ENCODE data around the gene PTPN6. TPM values are rescaled to one million over a fixed set of nuclear protein-coding genes. Genes with fewer than 3 reads are reported as not detected.

PTPN6 gene
- total and polyA plus RNA-seq, 9 of the 15 experiments (the other 6 are each of a cell fraction or from before 2014, with no cell fraction given) = 1.5 to 5.1 (median 3.9) TPM

GRCh38 chr12:6943722-6944380 lies 7.3 kb upstream of the PTPN6 start, which contains the start of the genes C12orf57 and RNU7-1 (continued):
- TF ChIP-seq CREB3L1 (IDR thresholded peaks at IDR 0.05; ENCODE audit: borderline replicate concordance, low read depth) (peak; percentile 69), ZNF318 (IDR thresholded peaks at IDR 0.05; ENCODE audit: borderline replicate concordance in 1 of 2, low read depth in 1 of 2) (peak in 1 of 2 experiments; percentile 90; a peak in 2 of 4 replicates), CBX3 (IDR thresholded peaks at IDR 0.05; ENCODE audit: borderline replicate concordance in 1 of 2, low read length in 2 of 2) (peak in 1 of 2 experiments; percentile 54; a peak in 1 of 3 replicates), BDP1 (IDR thresholded peaks at IDR 0.05; ENCODE audit: insufficient read depth, insufficient read length) (no peak), POU5F1 (IDR thresholded peaks at IDR 0.05; ENCODE audit: borderline replicate concordance, low read depth, low read length, partially characterized antibody) (no peak), GTF2F1 (IDR thresholded peaks at IDR 0.05; ENCODE audit: low read depth, low read length) (peak; percentile 99), GTF2E2 (tag; IDR thresholded peaks at IDR 0.05) (peak; percentile 100), ZFPM2 (CRISPR knock-in tag; IDR thresholded peaks at IDR 0.05) (peak; percentile 94), ZNF444 (CRISPR knock-in tag; IDR thresholded peaks at IDR 0.05) (peak; percentile 92), STAT5A (IDR thresholded peaks at IDR 0.05; ENCODE audit: borderline replicate concordance, low read length) (peak; percentile 51; the same call in 1 of the 2 replicates), GABPB1 (CRISPR knock-in tag; IDR thresholded peaks at IDR 0.05) (peak; percentile 71)
- TF ChIP-seq, protein P1, sequence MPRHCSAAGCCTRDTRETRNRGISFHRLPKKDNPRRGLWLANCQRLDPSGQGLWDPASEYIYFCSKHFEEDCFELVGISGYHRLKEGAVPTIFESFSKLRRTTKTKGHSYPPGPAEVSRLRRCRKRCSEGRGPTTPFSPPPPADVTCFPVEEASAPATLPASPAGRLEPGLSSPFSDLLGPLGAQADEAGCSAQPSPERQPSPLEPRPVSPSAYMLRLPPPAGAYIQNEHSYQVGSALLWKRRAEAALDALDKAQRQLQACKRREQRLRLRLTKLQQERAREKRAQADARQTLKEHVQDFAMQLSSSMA (CRISPR knock-in tag; IDR thresholded peaks at IDR 0.05) = peak; percentile 96

Measured in K562 (cell line).